IMR-90 (cell line): ENCODE results near the gene L3HYPDH. TPM values are rescaled to one million over a fixed set of nuclear protein-coding genes. Genes with fewer than 3 reads are reported as not detected.

Source experiments
- polyA plus RNA-seq, 3 experiments: library from polyadenylated mRNA; depleted of rRNA; stranded (reverse); fragments of >200 nt; gene quantifications; 2 replicates each; pipeline ENCODE4 v1.2.3, GENCODE V29; 2012; ENCODE audit warnings: low replicate concordance in 1 of 3
- total RNA-seq: library from RNA; depleted of rRNA; stranded (reverse); fragments of >200 nt; gene quantifications from 2 replicates; pipeline ENCODE4 v1.2.3, GENCODE V29; 2012; rRNA removed

The L3HYPDH gene
- total and polyA plus RNA-seq, 2 of the 4 experiments (the other 2 are of a cell fraction), result 40.9 to 49.1 TPM

Other genes with a start within 250 kb of the L3HYPDH start
- 1.3 and 1.7 TPM in 2 replicates for gene GPR135, start 19.0 kb downstream of the L3HYPDH start, total RNA-seq
- gene GPR135, start 19.0 kb downstream of the L3HYPDH start, polyA plus RNA-seq (2012; rRNA removed), result 1.9 and 2.4 TPM in 2 replicates
- gene JKAMP, start 109 bp upstream of the L3HYPDH start, total RNA-seq, result 62.2 and 124 TPM in 2 replicates
- gene JKAMP, start 109 bp upstream of the L3HYPDH start, polyA plus RNA-seq (2012; rRNA removed), result 90.1 and 101 TPM in 2 replicates
- gene CCDC175, start 92.4 kb upstream of the L3HYPDH start, total RNA-seq, result not detected in 2 replicates
- gene CCDC175, start 92.4 kb upstream of the L3HYPDH start, polyA plus RNA-seq (2012; rRNA removed), result not detected in 2 replicates